Right lobe of liver (tissue), 4 donors: ENCODE measurements around the gene NPAS2.

Source experiments
- POLR2A ChIP-seq: fragments of 450-650 bp; IDR thresholded peaks from one replicate; pipeline ENCODE4 v1.6.1; 2017; ENCODE audit warnings: antibody characterized with exemption, mild to moderate bottlenecking
- TF ChIP-seq, protein P1 (sequence below), 4 donors: fragments of 200-600 bp in 3 of 4; fragments of 450-650 bp in 1 of 4; IDR thresholded peaks; one replicate each; pipeline versions ENCODE4 v1.5.1 to v1.8.0; 2016 to 2022; ENCODE audit warnings: antibody characterized with exemption in 4 of 4, mild to moderate bottlenecking in 2 of 4
- donor health status: DM: no; HTN: no; CAD: no.
- donor health status: DM: no; HTN: no; CAD: no.
- donor health status: DM: no; HTN: yes; CAD: no.

DNA sequence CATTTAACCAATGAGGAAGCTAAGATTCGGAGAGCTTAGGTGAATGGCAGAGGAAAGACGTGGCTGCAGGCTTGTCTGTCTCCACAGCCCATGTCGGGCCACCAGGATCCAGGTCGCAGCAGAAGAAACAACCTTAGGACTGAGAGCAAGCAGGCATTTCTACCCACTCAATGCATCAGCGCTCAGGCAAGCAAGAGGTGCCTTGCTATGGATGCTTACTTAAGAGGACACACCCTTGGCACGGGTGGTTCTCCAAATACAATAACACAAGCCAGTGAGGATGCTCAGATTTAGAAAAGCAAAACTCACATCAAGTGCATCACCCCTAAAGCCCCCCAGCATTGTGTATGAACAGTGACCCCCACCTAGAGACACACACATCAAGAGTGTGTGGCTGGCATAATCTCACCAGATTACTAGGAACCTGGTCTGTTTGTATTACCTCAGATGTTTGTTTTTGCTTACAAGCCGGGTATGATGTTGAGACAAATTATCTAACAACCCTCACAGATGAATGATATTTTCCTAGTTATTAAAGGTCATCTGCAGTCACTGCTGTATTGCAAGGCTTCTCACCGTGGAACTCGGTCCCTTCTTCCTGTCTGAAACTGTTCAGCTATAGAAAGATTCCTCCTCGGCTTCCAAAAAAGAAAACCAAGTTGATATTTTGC, 34.2 kb upstream of the NPAS2 start:
- TF ChIP-seq, protein P1, sequence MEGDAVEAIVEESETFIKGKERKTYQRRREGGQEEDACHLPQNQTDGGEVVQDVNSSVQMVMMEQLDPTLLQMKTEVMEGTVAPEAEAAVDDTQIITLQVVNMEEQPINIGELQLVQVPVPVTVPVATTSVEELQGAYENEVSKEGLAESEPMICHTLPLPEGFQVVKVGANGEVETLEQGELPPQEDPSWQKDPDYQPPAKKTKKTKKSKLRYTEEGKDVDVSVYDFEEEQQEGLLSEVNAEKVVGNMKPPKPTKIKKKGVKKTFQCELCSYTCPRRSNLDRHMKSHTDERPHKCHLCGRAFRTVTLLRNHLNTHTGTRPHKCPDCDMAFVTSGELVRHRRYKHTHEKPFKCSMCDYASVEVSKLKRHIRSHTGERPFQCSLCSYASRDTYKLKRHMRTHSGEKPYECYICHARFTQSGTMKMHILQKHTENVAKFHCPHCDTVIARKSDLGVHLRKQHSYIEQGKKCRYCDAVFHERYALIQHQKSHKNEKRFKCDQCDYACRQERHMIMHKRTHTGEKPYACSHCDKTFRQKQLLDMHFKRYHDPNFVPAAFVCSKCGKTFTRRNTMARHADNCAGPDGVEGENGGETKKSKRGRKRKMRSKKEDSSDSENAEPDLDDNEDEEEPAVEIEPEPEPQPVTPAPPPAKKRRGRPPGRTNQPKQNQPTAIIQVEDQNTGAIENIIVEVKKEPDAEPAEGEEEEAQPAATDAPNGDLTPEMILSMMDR (IDR thresholded peaks at IDR 0.05), result no peak
- TF ChIP-seq POLR2A, result no peak
